ENCODE results near the gene RIPK3.

DNA sequence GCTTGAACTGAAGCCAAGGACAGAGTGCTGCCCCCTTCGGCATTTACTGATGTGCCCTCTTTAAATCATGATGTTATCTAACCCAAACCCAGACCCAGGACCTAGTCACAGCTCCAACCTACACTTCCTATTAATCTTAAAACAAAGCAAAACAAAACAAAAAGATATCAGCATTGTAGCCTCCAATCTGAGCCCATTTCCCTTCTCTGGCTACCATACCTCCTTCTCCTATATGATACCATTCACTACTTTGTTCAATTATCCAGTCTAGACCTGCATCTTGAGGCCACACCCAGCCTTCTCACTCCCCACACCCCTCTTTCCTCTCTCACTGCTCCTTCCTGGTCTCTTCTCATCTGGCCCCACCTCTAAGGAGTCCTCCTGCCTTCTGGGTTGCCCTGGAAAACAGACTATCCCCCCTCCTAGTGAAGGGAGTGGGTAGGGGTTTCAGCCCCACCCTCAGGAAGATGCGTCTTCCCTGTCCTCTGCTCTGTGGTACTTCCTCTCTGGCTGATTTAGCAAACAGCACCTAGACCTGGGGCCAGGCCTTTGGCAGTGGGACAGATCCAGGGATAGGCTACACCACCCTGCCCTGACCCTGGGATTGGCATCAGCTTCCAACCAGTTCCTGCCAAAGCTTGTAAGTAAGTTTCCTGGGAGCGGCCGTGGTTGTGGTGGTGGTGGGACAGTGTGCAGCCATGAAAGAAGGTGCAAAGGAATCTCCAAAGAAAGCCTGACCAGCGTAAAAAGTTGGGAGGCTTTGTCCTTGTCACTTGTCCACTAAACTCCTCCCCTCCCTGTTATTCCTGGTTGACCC lies 25.2 kb downstream of the RIPK3 start:
- TF ChIP-seq EZH2 (optimal IDR thresholded peaks at IDR 0.05; ENCODE audit: low read depth, low read length) (no peak), EZH2phosphoT487 (IDR thresholded peaks at IDR 0.05; ENCODE audit: low read length) (no peak)
- TF ChIP-seq, protein P1, sequence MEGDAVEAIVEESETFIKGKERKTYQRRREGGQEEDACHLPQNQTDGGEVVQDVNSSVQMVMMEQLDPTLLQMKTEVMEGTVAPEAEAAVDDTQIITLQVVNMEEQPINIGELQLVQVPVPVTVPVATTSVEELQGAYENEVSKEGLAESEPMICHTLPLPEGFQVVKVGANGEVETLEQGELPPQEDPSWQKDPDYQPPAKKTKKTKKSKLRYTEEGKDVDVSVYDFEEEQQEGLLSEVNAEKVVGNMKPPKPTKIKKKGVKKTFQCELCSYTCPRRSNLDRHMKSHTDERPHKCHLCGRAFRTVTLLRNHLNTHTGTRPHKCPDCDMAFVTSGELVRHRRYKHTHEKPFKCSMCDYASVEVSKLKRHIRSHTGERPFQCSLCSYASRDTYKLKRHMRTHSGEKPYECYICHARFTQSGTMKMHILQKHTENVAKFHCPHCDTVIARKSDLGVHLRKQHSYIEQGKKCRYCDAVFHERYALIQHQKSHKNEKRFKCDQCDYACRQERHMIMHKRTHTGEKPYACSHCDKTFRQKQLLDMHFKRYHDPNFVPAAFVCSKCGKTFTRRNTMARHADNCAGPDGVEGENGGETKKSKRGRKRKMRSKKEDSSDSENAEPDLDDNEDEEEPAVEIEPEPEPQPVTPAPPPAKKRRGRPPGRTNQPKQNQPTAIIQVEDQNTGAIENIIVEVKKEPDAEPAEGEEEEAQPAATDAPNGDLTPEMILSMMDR (IDR thresholded peaks at IDR 0.05; ENCODE audit: low read length) = no peak
